Epidermal melanocyte (primary cell): ENCODE data around the gene RTEL1.

Source experiments
- DNase-seq: peaks from one replicate; pipeline ENCODE4 v3.0.0; 2011; ENCODE audit warnings: low spot score; ENCODE audit not compliant: insufficient read length

The RTEL1 gene

DNA sequence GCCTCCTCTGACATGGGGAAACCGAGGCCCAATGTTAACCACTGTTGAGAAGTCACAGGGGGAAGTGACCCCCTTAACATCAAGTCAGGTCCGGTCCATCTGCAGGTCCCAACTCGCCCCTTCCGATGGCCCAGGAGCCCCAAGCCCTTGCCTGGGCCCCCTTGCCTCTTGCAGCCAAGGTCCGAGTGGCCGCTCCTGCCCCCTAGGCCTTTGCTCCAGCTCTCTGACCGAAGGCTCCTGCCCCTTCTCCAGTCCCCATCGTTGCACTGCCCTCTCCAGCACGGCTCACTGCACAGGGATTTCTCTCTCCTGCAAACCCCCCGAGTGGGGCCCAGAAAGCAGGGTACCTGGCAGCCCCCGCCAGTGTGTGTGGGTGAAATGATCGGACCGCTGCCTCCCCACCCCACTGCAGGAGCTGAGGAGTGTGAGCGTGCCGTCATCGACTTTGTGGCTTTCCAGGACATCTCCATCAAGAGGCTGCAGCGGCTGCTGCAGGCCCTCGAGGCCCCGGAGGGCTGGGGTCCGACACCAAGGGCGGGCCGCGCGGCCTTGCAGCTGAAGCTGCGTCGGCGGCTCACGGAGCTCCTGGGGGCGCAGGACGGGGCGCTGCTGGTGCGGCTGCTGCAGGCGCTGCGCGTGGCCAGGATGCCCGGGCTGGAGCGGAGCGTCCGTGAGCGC, 39.9 kb downstream of the RTEL1 start:
- DNase-seq = no peak

DNA sequence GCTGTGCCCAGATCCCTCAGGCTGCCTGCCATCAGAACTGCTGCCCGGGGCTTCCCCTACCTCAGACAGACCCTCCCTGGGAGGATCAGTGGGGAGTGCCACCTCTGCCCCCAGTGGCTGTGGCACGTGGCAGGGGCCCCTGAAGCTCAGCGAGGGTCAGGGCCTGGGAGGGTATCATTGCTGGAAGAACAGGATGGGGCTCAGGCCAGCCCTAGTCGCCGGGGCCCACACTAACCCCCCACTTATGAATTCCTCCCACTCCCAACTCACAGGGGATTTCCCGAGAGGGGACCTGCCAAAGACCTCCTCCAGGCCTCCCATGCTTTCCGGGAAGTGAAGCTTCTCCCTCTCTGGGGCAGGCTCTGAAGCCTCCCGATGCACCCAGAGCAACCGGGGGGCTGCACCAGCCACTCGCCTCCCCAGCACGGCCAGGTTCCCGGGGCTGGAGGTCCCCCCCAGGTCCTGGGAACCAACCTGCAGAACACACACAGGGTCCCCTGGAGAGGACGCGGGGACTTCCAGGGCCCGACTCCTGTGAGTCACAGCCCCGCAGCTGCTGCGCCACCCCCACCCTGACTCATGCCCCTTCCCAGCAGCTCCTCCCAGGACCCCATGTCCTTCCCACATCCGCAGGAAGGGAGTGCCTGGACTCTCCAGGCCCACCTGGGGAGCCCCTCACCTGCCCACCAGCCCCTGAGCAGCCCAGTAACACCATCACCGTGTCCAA, 40.8 kb downstream of the RTEL1 start:
- DNase-seq = no peak

DNA sequence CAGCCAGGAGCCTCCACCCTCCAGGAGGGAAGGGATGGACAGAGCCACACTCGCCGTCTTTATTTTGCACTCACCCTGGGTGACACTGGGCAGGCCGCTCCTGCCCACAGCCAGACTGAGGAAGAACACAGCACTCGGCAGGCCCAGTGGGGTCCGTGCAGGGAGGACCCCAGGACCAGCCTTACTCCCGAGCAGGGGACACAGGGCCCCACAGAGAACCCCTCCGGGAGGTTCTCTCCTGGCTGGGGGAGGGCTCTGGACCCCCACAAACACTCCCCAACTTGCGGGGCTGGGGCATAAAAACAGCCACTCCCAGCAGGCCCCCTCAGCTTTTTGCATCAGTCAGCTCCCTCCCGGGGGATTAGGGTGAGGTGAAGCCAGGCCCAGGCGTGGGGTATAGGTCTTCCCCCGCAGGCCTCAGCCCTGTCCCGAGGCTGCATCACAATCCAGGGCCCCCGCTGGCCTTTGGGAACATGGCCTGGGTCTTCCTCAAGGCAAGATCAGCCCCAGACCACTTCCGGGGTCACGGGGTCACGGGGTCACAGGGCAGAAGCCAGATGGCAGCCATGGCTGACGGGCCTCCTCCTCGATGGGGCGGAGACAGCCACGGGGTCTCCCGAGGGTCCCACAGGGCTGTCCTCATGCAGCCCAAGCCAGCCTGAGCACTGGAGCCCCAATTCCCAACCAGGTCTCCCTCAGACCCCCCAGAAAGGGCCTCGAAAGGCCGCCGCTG, 41.5 kb downstream of the RTEL1 start:
- no peak for DNase-seq

DNA sequence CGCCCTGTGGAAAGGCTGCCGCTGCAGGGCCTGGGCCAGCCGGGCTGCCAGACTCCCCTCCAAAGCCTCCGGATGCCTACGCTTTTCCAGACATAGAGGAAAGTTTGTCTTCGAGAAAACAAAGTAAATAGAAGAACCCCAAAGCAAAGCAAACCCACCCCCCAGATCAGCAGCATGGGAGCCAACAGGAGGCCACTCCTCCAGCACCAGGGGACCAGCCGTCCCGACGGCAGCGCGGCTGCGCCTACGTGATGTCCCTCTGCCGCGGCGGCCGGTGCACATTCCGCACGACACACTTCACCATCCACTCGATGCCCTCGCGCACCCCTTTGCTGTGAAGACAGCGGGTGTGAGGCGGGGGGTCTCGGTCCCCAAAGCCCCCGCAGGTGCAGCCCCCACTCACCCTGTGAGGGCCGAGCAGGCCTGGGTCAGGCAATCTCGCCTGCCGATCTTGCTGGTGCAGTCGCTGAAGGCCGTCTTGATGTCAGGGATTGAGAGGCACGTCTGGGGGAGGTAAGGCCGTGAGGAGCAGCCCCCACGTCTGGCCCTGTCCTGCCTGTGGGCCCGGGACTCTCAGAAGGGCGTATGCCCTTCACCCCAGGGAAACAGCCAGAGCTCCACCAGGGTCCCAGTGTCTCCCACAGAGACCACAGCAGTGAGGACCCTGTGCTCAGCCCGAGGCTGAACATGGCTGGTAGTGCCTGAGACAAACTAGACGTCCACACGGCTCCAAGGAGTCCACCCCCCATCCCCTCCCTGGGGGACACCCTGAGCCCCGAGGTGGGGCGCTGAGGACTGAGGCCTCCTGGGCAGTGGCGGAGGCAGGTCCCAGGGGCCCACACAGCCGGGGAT, 42.3 kb downstream of the RTEL1 start:
- DNase-seq = no peak

DNA sequence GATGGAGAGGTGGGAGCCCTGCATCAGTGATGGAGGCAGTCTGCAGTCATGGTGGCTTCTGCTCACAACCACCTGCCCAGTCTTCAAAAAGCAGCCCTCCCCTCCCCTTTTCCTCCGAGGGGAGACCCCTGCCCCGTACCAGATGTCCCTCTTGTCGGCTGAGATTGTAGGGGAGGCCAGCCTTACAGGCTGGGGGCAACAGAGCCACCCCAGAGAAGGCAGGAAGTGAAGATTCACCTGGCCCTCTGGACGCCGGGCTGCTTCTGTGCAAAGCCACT, 42.9 kb downstream of the RTEL1 start:
- DNase-seq = no peak

DNA sequence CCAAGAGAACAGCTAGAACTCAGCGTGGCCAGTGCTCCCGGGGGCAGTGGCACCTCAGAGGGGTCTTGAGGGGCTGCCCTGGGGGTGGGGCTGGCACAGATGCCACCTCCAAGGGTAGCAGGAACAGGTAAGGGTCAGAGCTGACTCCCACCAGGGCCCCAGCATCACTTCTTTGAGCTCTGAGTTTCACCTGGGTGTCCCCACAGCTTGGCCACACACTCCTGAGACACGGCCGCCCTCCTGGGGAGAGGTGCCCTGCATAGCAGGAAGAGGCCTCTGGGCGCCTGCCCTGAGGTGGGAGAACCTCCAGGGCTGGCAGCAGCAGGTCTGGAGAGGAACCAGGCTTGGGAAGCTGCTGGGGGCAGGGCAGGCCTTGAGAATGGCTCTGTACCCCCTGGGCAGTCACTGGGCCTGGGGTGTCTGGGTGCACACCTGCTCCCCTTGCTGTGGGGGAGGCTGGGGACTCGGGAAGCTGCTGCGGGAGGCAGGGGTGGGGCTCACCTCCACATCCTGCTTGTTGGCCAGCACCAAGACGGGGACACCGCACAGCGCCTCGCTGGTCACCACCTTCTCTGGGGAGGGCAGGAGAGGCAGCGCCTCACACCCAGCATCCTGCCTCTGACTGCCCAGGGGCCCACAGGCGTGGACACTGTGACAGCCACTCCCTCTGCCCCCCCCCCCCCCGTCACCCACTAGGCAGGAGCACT, 43.4 kb downstream of the RTEL1 start:
- DNase-seq = no peak

DNA sequence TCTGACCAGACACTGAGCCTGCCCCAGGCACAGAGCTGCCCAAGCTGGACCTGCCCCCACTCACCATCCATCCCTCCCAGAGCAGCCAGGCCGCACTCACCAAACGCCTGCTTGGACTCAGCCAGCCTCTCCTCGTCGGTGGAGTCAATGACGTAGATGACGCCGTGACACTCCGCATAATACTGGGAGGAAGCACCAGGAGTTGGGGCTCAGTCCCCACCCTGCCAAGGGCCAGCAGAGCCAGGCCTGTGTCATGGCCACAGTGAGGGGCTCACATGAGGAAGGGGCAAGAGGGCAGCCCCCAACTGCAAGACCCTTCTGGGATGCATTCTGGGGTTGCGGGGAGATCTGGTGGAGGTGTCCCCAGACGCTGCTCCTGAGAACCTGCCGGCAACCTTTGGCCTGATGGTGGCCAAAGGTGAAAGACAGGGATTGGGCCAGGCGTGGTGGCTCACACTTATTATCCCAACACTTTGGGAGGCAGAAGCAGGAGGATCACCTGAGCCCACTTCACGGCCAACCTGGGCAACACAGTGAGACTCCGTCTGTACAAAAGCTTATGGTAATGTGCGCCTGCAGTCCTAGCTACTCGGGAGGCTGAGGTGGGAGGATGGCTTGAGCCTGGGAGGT, 44.0 kb downstream of the RTEL1 start:
- DNase-seq = no peak

DNA sequence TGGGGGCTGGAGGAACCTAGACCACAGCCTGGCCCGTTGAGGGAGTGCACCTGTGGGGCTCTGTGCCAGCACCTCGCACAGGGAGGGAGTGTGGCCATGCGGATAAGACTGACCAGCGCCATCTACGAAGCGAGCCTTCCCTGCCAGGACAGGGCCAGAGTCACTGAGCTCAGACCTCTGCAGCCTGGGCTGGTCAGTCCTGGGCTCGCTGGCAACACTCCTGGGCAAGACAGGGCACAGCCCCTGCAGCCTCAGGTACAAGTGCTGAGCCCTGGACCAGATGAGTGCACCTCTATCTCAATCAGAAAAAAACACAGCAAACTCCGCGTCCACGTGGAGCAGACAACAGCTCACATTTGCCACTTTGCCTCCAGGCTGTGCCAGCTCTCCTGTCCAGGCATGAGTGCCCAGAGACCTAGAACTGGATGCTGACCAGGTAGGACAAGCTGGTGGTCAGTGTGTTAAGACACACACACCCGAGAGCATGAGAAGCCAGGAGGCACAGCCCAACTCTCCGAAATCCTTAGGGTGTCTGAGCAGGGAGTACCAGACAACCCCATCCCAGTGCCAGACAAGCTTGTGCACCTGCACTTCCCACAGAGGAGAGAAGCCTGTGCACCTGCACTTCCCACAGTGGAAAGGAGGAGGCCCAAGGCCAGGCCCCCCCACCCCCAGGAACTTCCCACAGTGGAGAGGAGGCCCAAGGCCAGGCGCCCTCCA, 44.8 kb downstream of the RTEL1 start:
- no peak for DNase-seq

DNA sequence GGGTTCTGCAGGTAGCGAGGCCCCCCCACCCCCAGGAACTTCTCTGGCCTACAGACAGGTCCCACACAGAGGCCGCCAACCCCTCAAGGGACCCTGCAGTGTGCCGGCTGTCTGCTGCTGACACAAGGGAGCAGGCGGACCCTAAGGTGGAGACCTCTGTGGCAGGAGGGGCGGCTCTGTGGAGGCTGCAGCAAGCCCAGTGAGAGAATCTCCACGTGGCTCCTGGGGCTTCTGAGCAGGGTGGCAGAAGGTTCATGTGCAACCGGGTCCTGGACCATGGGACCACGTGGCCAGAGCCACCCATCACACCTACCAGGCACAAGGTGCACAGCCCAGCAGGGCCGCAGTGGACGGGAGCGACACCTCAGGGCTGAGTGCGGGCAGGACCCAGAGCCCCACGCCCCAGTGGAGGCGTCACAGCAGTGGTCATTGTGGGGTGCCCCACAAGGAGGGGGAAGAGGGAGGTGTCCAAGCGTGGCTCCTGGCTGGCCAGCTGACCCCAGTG, 45.4 kb downstream of the RTEL1 start:
- no peak for DNase-seq

DNA sequence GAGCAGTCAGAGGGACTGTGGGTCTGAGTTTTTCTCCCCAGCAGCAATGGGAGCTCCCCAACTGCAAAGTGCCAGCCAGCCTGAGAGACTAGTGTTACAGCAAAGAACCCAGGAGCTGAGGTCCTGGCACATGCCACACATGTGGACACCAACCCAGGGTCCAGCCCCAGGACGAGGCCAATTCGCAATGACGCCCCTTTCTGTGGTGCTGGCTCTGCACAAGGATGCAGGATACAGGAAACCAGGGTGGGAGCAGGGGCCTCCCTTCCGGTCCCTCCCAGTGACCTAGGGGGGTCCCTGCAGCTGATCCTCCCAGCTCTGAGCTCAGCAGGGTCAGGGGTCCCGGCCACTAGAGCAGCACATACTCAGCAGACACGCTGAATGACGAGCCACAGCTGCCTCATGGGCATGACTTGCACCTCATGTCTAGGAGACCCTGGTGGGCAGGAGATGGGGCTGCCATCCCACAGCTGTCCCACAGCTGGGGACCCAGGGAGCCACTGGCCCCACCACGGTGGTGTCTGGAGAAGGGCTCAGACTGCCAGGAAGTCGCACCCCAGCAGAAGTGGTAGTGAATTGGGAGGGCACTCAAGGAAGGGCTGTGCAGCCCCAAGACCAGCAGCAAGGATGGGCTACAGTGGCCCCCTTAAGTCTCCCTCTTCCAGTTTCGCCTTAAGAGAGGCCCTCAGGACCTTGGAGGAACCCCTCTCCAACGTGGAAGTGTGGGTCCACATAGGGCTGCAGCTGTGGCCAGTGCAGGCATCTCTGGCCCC, 46.0 kb downstream of the RTEL1 start:
- DNase-seq = no peak

DNA sequence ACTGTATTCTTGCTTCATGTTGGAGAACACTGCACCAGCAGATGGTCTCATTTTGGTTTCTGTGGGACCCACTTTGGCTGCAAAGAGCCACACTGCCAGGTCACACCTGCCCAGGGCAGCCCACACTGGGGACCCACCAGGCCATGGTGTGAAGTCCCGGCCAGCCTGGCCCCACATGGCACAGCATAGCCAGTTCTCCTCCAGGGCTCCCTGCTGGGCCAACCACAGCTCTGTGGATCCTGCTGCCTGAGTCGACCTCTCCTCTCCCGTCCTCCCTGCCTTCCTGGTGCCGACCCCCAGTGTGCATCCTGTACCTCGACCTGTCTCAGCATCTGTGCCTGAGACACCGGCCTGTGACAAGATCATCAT, 46.6 kb downstream of the RTEL1 start:
- no peak for DNase-seq

DNA sequence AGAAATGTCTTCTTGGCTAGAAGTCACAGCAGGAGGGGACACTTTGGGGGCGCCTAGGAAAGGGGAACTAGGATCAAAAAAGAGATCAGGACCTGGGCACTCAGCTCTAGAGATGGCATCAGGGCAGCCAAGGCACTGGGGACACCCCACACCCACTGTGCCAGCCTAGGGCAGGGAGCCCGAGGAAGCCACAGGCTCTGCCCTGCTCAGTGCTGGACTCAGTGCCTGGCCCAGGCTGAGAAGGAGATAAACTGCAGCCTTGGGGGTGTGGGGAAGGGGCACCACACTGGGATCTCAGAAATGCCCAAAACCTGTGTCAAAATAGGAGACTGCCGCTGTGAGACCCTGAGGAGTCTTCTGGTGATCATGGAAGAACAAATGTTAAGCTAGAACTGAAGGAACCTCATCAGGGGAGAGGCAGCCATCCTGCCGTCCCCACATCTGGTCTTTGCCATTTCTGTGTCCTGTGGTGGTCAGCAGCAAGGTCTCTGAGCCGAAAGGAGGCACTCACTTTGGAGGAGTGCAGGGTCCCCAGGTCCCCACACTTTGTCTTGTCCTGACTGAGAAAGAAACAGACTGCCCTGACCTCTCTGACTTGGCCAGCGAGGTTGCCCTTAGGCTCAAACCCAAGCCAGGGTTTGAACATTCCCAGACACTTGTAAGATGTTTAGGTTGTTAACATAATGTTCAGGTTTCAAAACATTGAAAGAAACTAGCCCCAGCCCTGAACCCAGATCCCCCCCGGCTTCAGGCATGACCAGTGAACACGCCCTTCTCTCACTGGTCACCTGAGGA, 47.3 kb downstream of the RTEL1 start:
- no peak for DNase-seq

DNA sequence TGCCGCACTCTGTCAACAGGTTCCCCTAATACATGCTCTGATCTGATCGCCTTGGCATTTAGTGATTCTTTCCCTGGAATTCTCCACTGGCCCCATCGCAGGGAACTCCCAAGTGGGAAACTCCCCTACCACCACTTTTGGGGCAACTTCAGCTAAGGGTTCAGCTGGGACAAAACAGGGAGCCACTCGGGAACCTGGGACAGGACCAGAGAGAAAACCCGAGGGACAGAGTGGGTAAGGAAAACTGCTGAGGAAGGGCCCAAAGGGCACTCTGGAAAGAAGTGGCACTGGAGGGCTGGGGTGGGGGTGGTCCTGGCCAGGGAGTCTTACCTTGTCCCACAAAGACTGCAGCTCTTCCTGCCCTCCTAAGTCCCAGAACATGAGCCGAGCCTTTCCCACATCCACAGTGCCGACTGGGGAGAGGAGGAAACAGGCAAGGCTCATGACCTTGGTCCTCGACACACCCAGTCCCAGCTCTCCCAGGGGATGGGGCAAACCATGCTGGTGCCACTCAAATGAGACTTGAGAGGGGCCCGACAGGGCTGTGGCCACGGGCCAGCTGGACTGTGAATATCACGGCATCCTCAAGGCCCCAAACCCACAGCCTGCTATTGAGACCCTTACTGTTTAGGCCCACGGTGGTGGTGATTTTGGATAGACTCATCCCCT, 48.0 kb downstream of the RTEL1 start:
- DNase-seq = no peak

DNA sequence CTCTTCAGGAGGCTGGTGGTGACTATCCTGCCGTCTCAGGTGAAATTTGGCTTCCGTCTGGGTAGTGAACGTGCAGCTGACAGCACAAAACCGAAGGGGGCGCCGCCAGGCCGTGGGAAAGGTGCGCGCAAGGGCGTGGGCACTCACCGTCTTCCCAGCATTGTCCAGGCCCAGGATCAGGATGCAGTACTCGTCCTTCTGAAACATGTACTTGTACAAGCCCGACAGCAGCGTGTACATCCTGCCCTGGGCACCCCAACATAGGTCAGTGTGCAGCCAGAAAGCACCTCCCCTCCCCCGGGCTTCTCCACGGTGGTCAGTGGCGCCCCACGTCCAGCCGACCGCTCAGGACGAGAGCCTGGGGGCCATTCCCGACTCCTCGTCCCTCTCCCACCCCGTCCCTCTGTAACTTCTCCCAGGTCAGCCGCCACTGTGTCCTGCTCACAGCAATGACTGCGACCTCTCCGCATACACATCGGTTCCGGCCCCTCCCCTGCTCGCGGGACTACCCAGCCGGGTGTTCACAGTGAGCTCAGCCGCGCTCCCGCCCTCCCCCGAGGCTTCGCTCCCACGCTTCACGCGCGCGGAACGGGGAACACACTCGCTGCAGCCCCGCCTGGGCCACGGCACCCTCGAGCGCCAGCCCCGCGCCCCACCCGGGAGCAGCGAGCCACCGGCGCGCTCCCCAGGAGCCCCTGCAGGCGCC, 48.9 kb downstream of the RTEL1 start:
- DNase-seq = no peak

DNA sequence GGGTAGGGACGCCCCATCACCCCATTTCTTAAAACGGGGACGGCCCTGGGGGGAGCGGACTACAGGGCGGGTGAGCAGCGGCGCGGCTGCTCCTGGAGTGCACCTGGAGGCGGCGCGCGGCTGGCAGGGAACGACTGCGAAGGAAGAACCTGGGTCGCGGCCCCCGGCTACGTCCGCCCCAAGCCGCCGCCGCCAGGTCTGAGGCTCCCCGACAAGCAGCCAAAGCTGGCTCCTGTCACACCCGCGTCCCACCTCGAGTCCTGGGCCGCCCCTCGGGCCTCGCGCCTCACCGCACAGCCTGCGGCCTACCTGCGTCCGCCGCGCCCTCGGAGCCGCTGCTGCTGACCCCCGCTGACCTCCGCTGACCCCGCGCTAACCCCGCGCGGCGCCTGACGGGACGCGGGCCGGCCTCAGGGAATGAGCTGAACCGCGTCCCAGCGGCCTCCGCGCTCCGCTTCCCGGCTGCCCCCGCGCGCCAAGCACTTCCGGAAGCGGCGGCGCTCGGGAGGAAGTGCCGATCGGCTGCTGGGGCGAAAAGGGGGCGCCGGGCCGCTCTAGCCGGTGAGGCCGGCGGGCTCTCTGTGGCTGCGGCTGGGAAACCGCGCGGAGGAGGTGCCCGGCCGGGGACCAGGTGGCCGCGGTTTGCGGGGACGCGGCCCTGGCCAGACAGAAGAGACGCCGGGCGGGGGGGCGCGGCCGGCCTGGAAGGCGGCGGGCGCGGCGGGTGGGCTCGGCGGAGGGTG, 49.6 kb downstream of the RTEL1 start, which contains the start of the genes ARFRP1 and ZGPAT:
TSS of gene ARFRP1 (minus strand) at position 419 of the 743 bp plus-strand sequence. CDS start 885 bp downstream, outside the sequence.
TSS of gene ZGPAT (plus strand) at position 482 of the 743 bp plus-strand sequence. CDS start 542 bp downstream, outside the sequence.
- DNase-seq = peak; percentile 80
